Measurements from ENCODE around the gene TEF.

Gene TEF

DNA sequence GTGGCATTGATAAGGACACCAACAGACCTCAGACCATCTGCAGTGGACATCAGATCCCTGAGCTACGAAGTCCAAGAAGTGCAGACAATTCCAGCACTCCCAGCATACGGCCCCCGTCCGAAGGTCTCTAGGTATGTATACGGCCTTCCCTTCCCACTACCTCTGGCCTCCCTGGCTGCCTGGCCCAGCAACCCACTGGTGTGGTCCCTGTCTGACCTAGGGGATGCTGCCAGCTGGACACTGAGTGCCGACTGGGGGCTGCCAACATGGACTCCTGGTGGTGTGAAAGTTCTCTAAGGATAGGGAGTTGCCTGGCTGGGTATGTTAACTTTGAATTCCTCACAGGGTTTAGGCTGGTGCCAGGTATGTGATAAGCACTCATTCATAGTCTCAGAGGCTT, 17.5 kb upstream of the TEF start:
- H3K36me3 ChIP-seq (ENCODE audit: control insufficient read depth, insufficient read depth, low read length): no peaks in the 10 kb centered on the region
- no peaks in the 10 kb centered on the region for H3K4me1 ChIP-seq (ENCODE audit: control insufficient read depth, insufficient read depth, low read length, poor library complexity, severe bottlenecking)
- no peak for DNase-seq
- H3K4me3 ChIP-seq (ENCODE audit: insufficient read depth, low read depth, low read length, poor library complexity, severe bottlenecking): no peak overlapping the region
- no peaks in the 10 kb centered on the region for H3K27me3 ChIP-seq (replicated peaks; ENCODE audit: control insufficient read depth, insufficient read depth, low read length, poor library complexity, severe bottlenecking)
- H3K9me3 ChIP-seq (ENCODE audit: control insufficient read depth, low read length): no peaks in the 10 kb centered on the region
- no peak overlapping the region for H3K27ac ChIP-seq (ENCODE audit: insufficient read depth, low read length, poor library complexity, severe bottlenecking)

DNA sequence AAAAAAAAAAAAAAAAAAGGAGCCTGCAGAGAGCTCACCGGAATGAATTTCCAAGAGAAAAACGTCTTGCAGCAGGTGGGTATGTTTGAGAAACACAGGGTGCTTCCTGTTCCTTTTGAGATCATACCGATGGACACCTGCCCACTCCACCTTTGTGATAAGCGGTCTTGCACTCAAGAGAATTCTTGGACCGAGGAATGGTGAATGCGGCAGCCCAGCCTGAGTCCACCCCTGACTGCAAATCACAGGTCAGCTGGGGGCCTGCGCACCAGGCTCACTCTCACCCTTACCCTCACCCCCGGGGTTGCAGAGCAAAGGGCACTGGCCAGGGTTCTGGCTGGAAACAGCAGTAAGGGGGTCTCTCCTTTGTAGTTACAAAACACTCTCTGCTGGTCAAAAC, 16.8 kb upstream of the TEF start:
- no peaks in the 10 kb centered on the region for H3K27me3 ChIP-seq (replicated peaks; ENCODE audit: control insufficient read depth, insufficient read depth, low read length, poor library complexity, severe bottlenecking)
- H3K27ac ChIP-seq (ENCODE audit: insufficient read depth, low read length, poor library complexity, severe bottlenecking): no peak overlapping the region
- H3K4me3 ChIP-seq (ENCODE audit: insufficient read depth, low read depth, low read length, poor library complexity, severe bottlenecking): no peak overlapping the region
- H3K4me1 ChIP-seq (ENCODE audit: control insufficient read depth, insufficient read depth, low read length, poor library complexity, severe bottlenecking): no peaks in the 10 kb centered on the region
- no peak for DNase-seq
- no peaks in the 10 kb centered on the region for H3K9me3 ChIP-seq (ENCODE audit: control insufficient read depth, low read length)
- H3K36me3 ChIP-seq (ENCODE audit: control insufficient read depth, insufficient read depth, low read length): no peaks in the 10 kb centered on the region

DNA sequence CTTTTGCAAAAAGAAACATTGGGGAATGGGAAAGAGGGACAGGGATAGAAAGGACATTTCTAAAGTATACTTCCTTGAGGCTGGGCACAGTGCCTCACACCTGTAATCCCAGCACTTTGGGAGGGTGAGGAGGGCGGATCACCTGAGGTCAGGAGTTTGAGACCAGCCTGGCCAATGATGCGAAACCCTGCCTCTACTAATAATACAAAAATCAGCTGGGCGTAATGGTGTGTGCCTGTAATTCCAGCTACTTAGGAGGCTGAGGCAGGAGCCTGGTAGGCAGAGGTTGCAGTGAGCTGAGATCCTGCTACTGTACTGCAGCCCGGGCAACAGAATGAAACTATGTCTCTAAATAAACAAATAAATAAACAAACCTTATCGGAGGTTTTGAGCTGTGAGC, 16.3 kb upstream of the TEF start:
- DNase-seq: no peak
- Histone ChIP-seq H3K27ac (ENCODE audit: insufficient read depth, low read length, poor library complexity, severe bottlenecking) (no peak overlapping the region), H3K4me1 (ENCODE audit: control insufficient read depth, insufficient read depth, low read length, poor library complexity, severe bottlenecking) (no peaks in the 10 kb centered on the region), H3K4me3 (ENCODE audit: insufficient read depth, low read depth, low read length, poor library complexity, severe bottlenecking) (no peak overlapping the region), H3K36me3 (ENCODE audit: control insufficient read depth, insufficient read depth, low read length) (no peaks in the 10 kb centered on the region), H3K27me3 (replicated peaks; ENCODE audit: control insufficient read depth, insufficient read depth, low read length, poor library complexity, severe bottlenecking) (no peaks in the 10 kb centered on the region), H3K9me3 (ENCODE audit: control insufficient read depth, low read length) (no peaks in the 10 kb centered on the region)

DNA sequence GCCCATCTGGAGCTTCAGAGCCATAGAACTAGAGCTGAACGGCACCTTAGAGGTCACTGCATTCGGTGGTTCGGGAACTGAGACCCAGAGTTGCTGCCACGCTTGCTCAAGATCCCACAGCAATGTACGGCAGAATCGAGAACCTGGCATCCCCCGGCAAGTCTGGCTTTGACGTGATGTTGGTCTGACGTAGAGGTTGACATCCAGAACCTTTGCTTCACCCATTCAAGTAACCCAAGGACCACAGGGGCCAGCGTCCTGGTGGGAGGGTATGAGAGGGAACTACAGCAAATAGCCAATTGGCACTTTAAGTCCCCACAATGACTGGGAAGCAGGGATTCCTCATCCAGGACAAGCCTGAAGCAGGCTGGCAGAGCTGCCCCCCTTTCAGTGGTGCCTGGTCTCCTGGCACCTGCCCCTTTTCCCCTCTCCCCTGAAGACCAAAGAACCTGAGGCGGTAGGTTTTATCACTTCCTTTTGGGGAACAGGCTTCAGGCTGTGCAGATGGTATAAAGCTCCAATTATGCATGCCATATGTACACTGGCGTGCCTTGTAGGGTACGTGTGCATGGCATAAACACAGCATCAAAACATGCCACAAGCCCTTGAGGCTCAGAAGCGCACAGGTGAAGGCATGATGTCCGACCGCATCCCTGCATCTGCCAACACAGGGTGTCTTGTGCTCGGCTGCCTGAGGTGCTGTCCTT, 15.3 kb upstream of the TEF start:
- DNase-seq: no peak
- Histone ChIP-seq H3K27ac (ENCODE audit: insufficient read depth, low read length, poor library complexity, severe bottlenecking) (no peak overlapping the region), H3K4me3 (ENCODE audit: insufficient read depth, low read depth, low read length, poor library complexity, severe bottlenecking) (no peak overlapping the region), H3K4me1 (ENCODE audit: control insufficient read depth, insufficient read depth, low read length, poor library complexity, severe bottlenecking) (no peaks in the 10 kb centered on the region), H3K36me3 (ENCODE audit: control insufficient read depth, insufficient read depth, low read length) (no peaks in the 10 kb centered on the region), H3K27me3 (replicated peaks; ENCODE audit: control insufficient read depth, insufficient read depth, low read length, poor library complexity, severe bottlenecking) (no peaks in the 10 kb centered on the region), H3K9me3 (ENCODE audit: control insufficient read depth, low read length) (no peaks in the 10 kb centered on the region)

DNA sequence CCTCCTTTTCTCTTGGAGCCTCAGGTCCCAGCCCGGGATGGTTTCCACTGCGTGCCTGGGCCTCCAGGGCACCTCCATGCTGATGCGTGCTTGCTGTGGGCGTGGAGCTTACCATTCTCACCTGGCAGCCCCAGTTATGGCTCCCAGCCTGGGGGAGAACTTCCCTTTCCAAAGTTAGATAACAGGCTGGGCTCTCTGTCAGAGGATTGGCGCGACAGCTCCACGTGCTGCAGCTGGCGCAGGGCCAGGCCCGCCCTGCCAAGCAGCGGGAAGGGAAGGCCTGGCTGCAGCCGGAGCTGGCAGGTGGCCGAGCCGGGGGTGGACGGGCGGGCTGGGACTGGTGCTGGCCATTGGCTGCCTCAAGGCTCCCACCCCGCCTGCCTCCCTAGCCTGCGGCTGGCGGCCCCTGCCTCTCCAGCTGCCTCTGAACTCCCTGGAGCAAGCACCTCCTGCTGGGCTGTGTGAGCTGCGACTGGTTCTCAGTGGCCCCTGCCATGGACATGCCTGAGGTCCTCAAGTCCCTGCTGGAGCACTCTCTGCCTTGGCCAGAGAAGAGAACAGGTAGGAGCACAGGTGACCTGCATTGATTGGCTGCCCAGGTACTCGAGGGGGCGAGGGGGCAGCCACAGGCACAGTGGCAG, 14.6 kb upstream of the TEF start:
- H3K4me3 ChIP-seq (ENCODE audit: insufficient read depth, low read depth, low read length, poor library complexity, severe bottlenecking): no peak overlapping the region
- no peaks in the 10 kb centered on the region for H3K36me3 ChIP-seq (ENCODE audit: control insufficient read depth, insufficient read depth, low read length)
- H3K27ac ChIP-seq (ENCODE audit: insufficient read depth, low read length, poor library complexity, severe bottlenecking): no peak overlapping the region
- H3K4me1 ChIP-seq (ENCODE audit: control insufficient read depth, insufficient read depth, low read length, poor library complexity, severe bottlenecking): no peaks in the 10 kb centered on the region
- H3K27me3 ChIP-seq (replicated peaks; ENCODE audit: control insufficient read depth, insufficient read depth, low read length, poor library complexity, severe bottlenecking): no peaks in the 10 kb centered on the region
- no peak for DNase-seq
- no peaks in the 10 kb centered on the region for H3K9me3 ChIP-seq (ENCODE audit: control insufficient read depth, low read length)

DNA sequence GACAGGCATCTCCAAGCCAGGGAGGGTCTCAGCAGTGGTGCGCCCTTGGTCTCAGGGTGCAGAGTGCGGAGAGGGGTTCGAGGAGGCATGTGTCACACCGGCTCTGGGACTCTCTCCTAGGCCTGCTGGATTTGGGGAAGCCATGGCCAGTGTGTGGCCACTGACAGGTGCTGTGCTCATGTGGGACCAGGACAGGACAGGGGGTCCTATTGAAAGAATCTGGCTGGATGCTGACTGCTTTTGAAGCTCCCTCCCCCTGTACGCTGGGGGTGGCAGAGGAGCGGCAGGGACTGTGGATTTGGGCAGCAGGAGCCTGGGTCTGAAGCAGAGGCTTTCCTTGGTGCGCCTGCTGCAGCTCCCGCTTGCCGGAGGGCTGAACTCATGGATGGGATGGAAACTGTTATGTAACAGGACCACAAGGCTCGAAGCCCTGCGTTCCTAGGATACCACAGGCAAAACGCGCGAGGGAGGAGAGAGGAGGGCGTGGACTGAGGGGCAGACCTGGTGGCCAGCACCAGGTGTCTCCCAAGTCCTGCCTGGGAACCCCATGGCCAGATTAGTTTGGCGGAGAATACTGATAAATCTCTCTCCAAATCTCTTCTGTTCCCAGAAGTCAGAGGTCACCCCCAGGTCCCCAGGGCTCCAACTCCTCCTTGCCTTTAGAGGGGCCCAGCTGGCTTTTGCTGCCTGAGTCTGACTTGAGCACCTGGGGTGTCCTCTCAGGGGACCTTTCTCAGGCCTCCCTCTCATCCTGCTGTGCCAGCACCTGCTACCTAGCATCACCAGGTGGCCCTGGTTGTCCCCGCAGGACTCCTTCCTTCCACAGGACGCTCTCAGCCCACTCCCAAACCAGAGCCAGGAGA, 13.8 kb upstream of the TEF start:
- Histone ChIP-seq H3K27ac (ENCODE audit: insufficient read depth, low read length, poor library complexity, severe bottlenecking) (no peak overlapping the region), H3K9me3 (ENCODE audit: control insufficient read depth, low read length) (no peaks in the 10 kb centered on the region), H3K4me3 (ENCODE audit: insufficient read depth, low read depth, low read length, poor library complexity, severe bottlenecking) (no peak overlapping the region), H3K36me3 (ENCODE audit: control insufficient read depth, insufficient read depth, low read length) (no peaks in the 10 kb centered on the region), H3K27me3 (replicated peaks; ENCODE audit: control insufficient read depth, insufficient read depth, low read length, poor library complexity, severe bottlenecking) (no peaks in the 10 kb centered on the region), H3K4me1 (ENCODE audit: control insufficient read depth, insufficient read depth, low read length, poor library complexity, severe bottlenecking) (no peaks in the 10 kb centered on the region)
- no peak for DNase-seq

DNA sequence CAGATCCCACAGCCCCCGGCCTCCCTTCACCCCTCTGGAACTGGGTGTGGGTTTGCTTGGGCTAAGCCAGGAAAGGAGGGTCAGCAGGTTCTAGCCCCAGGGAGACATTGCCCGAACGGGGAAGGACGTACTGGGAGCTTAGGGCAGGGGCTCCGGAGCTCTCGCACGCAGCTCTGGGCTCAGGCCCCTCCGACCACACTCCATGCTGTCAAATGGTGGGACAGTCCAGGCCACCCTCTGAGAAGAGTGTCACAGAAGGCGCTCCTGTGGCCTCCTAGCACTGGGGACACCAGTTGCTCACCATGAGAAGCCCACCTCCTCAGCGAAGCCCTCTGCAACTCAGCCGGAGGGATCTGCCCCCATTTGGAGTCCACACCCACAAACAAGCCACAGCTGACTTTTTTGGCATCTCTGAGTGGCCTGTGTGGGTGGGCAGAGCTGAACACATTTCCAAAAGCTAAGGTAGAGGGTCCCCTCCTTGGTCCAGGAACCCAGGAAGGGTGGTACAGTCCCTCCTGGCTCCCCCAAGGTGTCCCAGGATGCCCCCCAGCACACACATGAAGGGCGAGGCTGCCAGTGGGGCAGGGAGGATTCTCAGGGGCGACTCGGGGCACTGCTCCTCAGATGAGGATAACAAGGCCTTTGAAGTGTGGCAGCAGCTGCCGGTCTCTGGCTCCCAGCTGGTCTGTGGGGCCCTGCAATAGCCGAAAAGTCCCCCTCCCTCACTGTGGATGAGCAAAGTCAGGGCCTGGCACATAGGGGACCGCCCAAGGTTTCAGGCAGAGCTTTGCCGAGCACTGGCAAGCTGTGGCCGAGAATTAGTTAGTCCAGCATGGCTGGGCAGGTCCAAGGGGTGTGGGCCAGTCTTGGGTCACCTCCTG, 13.0 kb upstream of the TEF start:
- Histone ChIP-seq H3K9me3 (ENCODE audit: control insufficient read depth, low read length) (no peaks in the 10 kb centered on the region), H3K27me3 (replicated peaks; ENCODE audit: control insufficient read depth, insufficient read depth, low read length, poor library complexity, severe bottlenecking) (no peaks in the 10 kb centered on the region), H3K4me1 (ENCODE audit: control insufficient read depth, insufficient read depth, low read length, poor library complexity, severe bottlenecking) (no peaks in the 10 kb centered on the region), H3K27ac (ENCODE audit: insufficient read depth, low read length, poor library complexity, severe bottlenecking) (no peak overlapping the region), H3K4me3 (ENCODE audit: insufficient read depth, low read depth, low read length, poor library complexity, severe bottlenecking) (no peak overlapping the region), H3K36me3 (ENCODE audit: control insufficient read depth, insufficient read depth, low read length) (no peaks in the 10 kb centered on the region)
- DNase-seq: no peak

DNA sequence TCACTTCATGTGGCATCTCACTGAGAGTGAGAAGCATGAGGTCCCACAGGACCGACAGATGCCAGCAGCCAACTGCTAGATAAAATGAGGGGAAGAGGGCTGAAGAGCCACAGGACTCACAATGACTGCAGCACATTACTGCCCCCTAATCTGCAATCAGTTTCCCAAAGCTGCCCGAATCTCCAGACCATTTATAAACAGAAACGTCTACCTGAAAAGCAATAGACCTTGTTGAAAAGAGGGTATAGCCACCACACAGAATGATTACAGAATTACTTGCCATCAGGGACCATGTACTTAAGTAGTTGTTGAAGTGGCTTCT, 12.4 kb upstream of the TEF start:
- DNase-seq: no peak
- H3K9me3 ChIP-seq (ENCODE audit: control insufficient read depth, low read length): no peaks in the 10 kb centered on the region
- no peaks in the 10 kb centered on the region for H3K36me3 ChIP-seq (ENCODE audit: control insufficient read depth, insufficient read depth, low read length)
- no peak overlapping the region for H3K4me3 ChIP-seq (ENCODE audit: insufficient read depth, low read depth, low read length, poor library complexity, severe bottlenecking)
- no peak overlapping the region for H3K27ac ChIP-seq (ENCODE audit: insufficient read depth, low read length, poor library complexity, severe bottlenecking)
- H3K4me1 ChIP-seq (ENCODE audit: control insufficient read depth, insufficient read depth, low read length, poor library complexity, severe bottlenecking): no peaks in the 10 kb centered on the region
- H3K27me3 ChIP-seq (replicated peaks; ENCODE audit: control insufficient read depth, insufficient read depth, low read length, poor library complexity, severe bottlenecking): no peaks in the 10 kb centered on the region

DNA sequence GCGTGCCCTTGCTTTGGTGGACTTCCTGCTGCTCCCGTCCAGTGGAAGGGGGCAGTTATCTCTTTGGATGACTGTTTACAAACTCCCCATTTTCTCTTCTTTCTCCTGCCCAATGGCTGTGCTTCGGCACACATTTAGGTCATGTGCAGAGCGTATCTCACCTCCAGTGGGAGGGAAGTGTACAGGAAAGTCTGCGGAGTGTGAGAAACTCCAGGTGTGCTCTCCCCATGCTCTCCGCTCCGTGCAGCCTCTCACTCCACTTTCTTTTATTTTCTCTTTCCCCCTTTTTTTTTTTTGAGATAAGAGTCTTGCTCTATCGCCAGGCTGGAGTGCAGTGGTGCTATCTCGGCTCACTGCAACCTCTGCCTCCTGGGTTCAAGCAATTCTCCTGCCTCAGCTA, 11.9 kb upstream of the TEF start:
- no peak overlapping the region for H3K27ac ChIP-seq (ENCODE audit: insufficient read depth, low read length, poor library complexity, severe bottlenecking)
- H3K9me3 ChIP-seq (ENCODE audit: control insufficient read depth, low read length): no peaks in the 10 kb centered on the region
- no peaks in the 10 kb centered on the region for H3K27me3 ChIP-seq (replicated peaks; ENCODE audit: control insufficient read depth, insufficient read depth, low read length, poor library complexity, severe bottlenecking)
- no peaks in the 10 kb centered on the region for H3K36me3 ChIP-seq (ENCODE audit: control insufficient read depth, insufficient read depth, low read length)
- no peaks in the 10 kb centered on the region for H3K4me1 ChIP-seq (ENCODE audit: control insufficient read depth, insufficient read depth, low read length, poor library complexity, severe bottlenecking)
- no peak overlapping the region for H3K4me3 ChIP-seq (ENCODE audit: insufficient read depth, low read depth, low read length, poor library complexity, severe bottlenecking)
- DNase-seq: no peak

Measured in effector memory CD4-positive, alpha-beta T cell (primary cell).